ENCODE data around the gene ERICH3.

Gene ERICH3, protein sequence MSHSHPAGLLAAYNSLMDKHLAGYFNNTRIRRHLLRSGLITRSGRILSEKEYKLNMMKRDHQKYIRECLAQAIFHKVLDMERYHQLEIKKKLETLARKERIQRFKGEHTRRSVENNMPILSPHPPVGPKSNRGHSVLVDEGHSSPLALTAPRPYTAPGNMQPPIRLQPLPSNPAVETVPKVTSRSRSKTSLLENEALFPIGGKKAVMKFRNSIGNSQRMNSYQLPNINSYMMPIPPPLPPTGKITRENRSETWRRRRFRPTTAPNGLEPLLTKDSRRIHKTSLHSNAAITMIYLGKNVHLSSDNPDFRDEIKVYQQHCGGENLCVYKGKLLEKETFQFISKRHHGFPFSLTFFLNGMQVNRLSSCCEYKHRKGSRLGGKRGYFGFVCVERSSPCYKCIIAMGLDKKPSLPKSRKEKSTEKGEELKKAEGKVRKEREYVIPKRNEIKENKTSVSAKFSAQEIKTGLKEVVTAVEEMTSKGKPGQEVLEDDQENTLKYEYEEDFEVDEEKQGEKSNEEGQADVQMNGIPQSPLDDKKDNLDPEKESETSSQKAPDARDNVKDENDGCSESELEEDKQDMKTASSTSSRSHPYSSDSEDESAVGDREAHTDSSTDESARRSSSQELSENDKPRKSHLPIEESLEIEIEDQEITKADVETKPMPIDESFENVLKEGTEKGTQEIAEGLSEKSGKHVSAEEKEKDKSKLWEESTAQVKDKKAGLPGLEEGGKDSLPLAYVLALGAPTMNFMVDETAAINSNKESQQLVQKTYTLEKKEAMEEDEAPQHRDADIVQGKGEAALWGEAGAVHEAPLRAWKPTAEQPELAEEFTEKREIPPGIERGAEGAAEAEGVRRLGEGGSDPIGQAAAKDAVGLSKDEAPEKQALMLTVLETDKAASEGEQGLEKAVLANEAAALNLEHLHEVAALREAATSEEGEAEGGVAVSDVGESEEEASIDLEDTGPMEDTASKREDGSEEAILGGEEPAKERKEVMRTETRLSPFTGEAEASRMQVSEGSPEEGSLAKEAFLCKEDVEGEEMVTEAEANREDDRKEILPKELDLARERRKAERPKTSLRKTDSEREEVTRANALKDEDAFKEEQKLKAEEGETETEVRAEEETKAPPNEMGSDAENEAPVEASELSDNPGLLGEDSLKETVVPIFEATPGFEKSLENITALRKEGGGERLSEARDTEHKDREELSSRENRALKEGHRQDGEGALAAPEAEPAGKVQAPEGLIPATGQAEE (N-terminal part only)

DNA sequence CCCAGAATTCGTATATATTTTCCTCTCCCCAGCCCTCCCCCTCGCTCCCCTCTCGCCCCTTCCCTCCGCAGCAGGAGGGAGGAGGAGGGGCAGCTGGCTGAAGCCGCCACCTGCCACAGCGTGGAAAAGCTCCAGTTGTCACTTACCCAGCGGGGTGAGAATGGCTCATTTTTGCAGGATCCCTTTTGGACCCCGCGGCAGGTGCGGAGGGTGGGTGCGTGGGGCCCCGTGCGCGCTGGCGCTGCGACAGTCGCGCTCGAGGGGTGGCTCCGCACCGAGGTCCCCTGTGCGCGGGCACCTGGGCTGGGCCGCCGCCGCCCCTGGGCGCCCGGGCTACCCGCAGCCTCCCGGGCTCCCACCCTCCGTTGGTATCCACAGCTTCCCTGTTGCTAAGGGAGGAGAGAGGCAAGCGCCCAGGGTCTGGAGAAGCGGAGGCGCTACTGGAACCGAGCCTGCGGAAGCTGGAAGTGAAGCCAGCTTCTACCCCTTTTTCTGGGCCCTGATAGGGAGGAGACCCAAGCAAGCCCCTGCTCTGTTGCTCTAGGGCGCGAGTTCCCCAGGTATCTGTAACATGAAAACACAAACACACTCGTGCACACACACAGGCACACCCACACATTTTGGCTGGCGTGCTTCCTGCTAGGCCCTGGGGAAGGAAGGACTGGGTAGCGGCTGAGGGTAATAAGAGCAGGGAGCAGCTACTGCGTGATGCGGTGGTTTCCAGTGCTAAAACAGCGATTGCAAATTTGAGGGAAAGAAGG lies at the start of gene ERICH3:
Gene ERICH3, minus strand, starts transcription at position 442 of the 761 bp plus-strand sequence. Its CDS starts 273 bp downstream, at position 169.
- no peak for ATAC-seq

DNA sequence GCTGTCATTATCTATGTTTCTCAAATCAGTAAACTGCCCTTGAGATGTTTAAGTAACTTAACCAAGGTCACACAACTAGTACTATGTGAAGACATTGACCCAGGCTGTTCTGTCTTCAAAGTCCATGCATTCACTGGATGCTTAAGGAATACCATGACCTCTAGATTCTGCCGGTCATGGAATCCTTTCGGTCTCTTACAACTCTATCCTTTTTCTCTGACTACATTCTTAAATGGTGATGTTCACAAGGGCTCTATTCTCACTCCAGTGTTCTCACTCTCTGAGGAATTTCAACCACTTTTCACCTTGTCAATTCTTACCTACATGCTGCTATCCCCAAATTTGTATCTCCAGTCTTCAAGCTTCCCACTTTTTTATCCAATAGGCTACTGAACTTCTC lies 44.0 kb upstream of the ERICH3 start:
- ATAC-seq = no peak

DNA sequence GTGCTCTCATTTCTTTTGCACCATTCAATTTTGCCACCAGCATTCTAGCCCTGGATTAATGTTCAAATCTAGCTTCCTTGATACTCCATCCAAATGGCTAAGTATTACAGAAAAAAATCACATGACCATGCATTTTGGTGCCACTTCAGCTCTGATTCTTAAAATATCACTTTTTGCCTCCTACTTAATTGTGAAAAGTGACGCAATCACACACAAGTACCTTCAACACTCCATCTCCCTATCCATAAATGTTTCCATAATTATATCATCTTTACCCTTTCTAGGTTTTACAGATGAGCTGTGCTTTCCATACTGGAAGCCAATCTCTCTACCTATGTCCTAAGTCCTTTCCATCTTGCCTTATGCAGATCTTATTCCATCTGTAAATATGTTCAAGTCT lies 43.2 kb upstream of the ERICH3 start:
- ATAC-seq = no peak

DNA sequence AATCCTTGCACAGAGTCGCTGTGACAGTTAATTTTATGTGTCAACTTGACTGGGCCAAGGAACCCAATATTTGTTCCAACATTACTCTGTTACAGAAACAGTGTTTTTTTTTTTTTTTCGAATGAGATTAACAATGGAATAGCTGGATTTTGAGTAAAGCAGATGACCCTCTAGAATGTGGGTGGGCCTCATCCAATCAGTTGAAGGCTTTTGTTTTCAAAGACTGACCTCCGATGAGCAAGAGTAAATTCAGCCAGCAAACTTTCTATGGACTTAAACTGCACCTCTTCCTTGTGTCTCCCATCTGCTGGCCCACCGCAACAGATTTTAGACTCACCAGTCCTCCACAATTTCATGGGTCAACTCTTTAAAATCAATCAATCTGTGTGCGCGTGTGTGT lies 42.2 kb upstream of the ERICH3 start:
- no peak for ATAC-seq

DNA sequence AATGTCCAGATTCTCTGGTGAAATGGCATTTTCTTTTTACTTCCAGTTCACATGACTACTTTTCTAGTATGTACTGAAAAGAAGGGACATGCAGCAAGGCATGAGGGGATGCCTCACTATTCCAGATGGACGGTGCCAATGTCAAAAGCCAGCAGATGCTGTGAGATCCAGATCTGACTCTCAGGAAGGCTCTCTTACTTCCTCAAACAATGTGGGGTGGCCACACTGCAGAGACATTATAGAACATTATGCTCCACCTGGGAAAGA lies 41.6 kb upstream of the ERICH3 start:
- no peak for ATAC-seq

DNA sequence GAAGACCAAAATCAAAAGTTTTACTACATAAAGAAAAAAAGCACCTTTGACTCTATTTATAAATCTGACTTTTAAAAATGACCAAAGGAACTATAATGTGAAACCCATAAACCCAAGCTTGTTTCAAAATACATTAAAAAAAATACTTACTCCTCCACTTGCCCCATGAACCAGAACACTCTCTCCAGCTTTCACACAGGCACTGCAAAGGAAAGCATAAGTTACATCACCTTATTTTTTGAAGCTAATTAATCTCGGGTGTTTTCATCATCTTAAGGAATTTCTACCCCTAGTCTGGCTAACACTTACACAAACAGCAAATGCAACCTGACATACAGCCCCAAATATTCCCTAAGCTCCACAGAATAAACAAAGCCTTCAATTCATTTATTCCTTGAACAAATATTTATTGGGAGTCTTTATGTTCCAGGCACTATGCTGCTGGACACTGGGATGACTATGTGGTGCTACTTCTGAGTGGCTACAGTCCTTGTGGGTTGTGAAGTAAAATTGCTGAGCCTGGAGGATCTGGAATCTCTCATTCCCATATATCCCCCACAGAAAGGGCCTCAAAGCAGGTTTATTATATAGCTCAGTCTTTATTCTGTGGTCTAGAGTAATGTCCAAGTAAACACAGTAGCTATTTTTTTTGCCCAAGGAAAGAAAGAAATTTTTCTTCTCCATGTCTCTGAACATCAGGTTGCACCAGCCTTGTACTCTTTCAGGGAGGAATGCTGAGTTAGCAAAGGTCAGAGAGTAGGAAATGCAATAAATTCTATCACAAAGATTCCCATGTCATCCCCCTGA lies 41.0 kb upstream of the ERICH3 start:
- ATAC-seq = no peak

DNA sequence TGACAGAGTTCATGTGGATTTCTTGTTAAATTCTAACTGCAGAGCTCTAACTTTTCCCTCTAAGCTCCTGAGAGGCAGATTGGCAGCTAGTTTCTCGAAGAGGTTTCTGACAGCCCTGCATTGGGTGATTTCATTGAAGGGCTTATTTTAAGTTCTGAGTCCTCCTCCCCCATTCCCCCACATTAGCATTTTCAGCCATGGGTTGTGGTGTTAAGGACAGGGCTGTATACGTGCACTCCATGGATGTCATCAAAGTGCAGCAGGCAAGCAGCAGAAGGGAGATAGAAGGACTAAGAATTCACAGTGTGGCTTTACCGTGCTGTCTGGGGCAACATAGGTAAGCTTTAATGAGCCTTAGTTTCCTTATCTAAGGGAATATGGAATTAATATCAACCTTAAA lies 40.3 kb upstream of the ERICH3 start:
- no peak for ATAC-seq

DNA sequence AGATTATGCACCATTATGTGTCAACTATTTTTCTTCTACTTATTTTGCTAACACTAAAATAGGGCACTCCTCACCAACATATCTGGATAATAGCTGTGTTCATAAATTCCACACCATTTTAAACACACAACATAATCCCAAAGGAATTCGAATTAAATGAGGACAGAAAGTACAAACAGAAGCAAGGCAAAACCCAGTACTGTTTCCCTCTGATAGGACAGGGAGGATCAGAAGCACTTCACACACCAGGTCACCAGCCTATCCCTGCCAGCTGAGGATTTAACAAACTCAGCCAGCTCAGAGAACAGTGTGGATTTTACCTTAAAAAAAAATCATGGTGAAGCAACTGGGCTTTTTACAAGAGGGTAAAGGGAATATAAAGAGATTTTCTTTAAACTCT lies 39.3 kb upstream of the ERICH3 start:
- no peak for ATAC-seq

DNA sequence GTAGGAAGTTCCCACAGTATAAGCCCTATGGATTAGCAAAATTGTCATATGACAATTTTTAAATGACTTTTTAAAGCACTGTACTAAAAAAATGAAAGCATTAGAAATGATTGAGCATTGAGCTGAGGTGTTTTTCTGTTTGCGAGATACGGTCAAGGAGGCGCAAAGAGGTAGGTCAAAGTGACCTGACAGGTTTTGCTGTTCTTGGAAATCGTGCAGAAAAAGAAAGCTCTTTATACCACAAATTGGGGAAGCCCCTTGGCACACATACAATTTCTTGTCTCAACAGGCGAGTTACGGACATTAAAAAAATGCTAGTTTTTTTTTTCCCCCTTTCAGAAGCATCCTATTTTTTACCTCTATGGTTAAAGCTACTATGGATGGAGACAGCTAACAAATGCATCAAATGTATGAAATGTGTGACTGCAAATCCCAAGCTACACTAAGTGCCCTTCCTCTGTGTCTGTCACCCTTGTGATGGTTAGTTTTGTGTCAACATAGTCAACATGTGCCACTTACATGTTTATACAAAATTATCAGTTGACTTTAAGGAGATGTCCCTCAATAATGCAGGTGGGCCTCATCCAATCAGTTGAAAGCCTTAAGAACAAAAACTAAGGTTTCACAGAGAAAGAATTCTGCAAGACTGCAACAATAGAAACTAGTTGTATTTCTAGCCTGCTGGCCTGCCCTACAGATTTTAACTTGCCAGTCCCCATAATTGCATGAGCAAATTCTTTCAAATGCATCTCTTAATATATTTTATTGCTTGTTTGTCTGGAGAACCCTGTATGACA lies 30.0 kb upstream of the ERICH3 start:
- no peak for ATAC-seq

DNA sequence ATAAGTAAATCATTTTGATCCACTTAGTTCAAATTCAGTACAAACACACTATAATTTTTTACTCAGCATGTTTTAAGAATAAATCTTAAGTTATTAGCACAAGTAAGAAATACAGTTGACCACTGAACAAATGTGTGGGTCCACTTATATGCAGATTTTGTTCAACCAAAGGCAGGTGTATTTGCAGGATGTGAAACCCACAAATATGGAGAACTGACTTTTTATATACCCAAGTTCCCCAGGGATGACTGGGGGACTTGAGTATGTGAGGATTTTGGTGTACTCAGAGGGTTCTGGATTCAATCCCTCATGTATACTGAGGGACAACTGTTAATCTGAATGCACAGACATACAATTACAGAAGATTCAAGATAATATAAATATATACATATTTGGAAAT lies 25.7 kb upstream of the ERICH3 start:
- no peak for ATAC-seq

DNA sequence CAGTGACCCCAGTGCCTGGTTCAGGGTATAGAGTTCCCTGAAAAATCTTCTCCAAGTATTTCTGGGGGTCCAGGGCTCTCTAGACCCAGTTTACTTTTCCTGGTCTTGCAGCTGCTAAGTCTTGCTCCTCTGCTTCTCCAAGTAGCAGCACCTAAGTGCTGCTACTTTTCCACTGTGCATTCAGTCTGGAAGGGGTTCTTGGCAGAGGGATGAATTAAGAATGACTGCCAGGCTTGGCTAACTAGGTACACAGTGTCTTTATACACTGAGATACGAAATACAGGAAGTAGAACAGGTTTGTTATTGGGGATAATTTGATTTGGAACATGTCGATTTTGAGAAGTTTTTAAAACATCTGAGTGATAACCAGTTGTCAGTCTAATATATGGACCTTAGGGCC lies 24.2 kb upstream of the ERICH3 start:
- no peak for ATAC-seq

DNA sequence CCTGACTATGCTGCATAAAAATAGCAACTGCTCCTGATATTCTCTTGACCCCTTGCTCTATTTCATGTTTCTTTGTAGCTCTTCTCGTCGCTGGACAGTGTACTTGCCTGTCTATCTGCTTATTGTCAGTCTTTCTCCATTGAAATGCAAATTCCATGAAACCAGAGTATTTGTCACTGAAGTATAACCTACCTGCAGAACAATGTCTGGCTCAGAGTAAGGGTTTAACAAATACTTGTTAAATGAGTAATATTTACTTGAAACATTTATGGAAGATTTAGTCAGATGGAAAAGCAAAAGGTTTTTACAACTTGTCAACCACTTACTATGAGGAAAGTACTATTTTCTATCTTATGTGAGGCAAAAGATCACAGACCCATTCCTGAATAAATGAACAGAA lies 19.9 kb upstream of the ERICH3 start:
- no peak for ATAC-seq

DNA sequence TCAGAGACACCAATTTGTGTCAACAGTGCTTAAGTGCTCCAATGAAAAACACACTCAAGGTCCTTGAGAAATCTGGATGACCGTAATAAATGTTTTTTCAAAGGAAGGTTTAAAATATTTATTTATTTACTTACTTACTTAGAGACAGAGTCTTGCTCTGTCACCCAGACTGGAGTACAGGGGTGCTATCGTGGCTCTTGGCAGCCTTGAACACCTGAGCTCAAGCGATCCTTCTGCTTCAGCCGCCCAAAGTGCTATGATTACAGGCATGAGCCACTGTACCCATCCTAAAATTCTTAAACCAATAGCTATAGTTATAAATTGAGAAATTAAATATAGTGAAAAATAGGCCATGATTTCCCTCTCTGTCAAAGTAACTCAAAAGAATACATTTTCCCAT lies 17.3 kb upstream of the ERICH3 start:
- ATAC-seq = no peak

DNA sequence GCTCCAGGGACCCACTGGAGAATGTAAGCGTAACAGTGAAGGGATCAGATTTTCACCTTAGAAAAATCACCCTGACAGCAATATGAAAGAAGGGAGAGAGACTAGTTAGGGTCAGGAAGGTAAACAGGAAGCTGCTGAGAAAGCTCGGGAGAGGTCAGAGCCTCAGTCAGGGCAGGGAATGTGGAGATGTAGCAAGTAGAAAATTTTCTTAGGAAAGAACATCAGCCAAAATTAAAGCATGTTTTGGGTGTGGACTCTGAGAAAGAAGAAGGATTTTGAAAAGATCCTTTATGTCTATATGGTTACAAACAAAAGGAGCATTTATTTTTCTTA lies 16.7 kb upstream of the ERICH3 start:
- no peak for ATAC-seq

DNA sequence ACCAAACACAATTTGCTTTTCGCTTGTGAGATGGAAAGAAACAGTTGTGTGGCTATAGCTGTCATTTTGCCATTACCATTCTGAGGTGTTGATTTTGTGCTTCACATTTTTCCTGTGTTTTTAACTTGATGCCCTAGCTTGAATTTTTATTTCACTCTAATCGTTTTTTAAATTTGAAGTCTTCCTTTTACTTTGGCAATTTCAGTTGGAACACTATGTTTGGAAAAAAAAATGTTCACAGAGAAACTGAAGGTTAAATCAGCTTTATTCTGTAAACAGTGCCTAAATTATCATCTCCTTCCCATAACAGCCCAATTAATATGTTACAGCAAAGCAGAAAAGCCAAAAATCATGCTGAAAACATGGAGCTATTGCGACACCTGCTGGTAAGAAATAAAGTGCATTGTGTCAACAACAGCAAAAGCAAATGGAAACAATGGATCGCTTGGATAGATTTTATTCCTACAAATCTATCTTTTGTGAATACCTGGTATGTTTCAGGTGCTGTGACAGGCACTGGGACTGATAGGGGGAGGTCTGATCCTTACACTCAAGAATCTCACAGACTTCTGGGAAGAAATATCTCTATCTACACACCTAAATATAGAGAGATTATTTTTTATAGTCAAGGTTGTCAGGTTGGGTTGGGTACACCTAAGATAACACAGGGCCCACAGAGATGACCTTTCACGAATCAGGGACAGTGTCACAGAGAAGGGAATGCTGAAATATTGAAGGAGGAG lies 16.2 kb upstream of the ERICH3 start:
- no peak for ATAC-seq

DNA sequence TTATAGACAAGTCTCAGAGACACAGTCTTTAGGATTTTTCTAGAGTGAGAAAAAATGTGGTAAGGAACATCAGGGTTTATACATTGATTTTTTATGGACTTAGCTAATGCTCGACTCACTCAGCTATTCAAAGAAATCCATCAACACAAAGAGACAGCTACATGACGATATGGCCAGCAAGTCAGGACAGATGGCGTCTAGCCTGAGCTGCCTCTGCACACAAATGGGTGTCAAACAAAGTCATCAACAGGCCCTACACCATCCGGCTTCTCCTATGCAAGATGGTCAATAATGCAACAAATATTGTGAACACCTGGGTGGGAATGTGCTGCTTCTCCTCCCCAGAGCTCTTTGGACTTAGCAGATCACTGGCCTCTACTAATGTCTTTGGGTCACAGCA lies 13.3 kb upstream of the ERICH3 start:
- ATAC-seq = peak in 1 of 2 donors; percentile 28

DNA sequence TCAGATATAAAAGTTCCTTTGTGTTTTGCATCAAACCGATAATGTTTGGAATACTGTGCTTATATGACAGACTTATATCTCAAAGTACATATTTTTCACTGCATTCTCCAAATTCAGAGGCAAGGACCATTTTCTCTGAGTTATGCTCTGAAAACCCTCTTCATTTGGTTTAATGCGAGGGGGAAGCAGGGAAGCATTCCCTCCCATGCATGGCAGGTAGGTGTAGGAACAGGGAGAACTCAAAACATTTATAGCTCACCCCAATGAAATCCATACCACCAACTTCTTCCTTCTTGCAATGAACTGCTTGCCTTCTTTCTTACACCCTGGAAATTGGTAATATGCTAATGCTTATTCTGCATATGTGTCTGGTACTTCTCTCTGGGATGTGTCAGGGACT lies 10.7 kb upstream of the ERICH3 start:
- no peak for ATAC-seq

DNA sequence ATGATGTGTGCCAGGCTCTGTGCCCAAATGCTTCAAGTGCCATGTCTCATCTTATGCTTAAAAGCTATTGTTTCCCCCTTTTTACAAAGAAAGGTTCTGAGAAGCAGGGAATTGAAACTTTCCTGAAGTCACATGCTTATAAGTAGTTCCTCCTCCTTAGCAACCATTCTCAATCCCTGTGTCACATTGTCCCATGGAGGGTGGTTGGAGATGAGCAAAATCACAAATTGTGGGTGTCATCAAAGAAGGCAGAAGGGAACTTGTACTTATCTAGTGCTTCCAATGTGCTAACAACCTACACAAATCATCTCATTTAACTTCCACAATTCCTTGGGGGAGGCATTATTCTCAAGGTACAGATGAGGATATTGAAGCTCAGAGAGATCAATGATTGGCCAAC lies 10.1 kb upstream of the ERICH3 start:
- ATAC-seq = no peak

DNA sequence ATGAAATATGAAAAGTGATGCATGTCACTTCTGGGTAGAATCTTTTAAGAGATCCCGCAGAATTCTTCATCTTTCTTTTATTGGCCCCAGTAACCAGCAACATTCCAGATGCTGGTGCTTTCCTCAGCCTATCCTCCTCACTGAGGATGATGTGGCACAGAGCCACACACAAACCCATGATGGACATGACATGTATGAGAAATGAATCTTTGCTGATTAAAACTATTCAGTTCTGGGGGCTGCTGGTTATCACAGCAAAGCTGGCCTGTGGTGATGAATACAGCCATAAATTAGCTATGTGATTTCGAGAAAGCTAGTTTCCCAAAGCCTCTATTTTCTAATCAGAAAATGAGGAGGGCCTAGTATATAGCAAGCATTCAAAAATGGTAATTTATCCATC lies 8.3 kb upstream of the ERICH3 start:
- ATAC-seq = no peak

DNA sequence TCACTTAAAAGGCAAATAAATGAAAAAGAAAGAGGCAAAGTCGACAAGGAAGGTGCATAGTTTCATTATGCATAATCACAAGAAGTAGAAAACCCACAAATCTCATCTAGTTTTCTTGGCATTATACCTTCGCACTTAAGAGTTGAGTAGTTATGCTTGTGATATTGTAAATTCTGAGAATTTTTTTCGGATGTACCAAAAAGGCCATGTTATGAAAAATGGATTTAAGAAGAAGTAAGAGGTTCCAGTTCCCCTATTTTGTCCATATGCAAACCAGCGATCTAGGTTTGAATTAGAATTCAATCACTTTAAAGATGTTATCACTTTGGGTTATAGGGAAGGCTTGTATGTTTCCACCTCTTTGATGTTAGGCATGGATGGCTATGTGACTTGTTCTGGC lies 7.9 kb upstream of the ERICH3 start:
- peak in 1 of 2 donors; percentile 49 for ATAC-seq
